HepG2 (cell line): ENCODE data around the gene HDLBP. TPM values are rescaled to one million over a fixed set of nuclear protein-coding genes. Genes with fewer than 3 reads are reported as not detected.
A peak's percentile ranks its signal among the peaks of the same experiment; 100 is the strongest.

Experiments
- BORCS8-MEF2B ChIP-seq: sonication (generic); formaldehyde crosslinking; IDR thresholded peaks from 2 replicates; pipeline ENCODE4 v1.8.0; 2022; ENCODE audit warnings: mild to moderate bottlenecking, missing genetic modification reagents
- CAMTA2 ChIP-seq: sonication (generic); formaldehyde crosslinking; IDR thresholded peaks from 2 replicates; pipeline ENCODE4 v1.4.0; 2020; ENCODE audit warnings: mild to moderate bottlenecking, missing genetic modification reagents, borderline replicate concordance
- MYC ChIP-seq: sonication (generic); formaldehyde crosslinking; IDR thresholded peaks from 2 replicates; pipeline ENCODE4 v1.9.0; 2021; ENCODE audit warnings: missing genetic modification reagents, borderline replicate concordance
- RBM39 ChIP-seq: fragments of 200-400 bp; formaldehyde crosslinking; IDR thresholded peaks from one replicate; pipeline ENCODE4 v1.6.1; 2018; ENCODE audit warnings: antibody characterized with exemption, mild to moderate bottlenecking, low read depth, low read length; ENCODE audit not compliant: poor library complexity, severe bottlenecking
- SOX6 ChIP-seq, 2 experiments: fragments of 450-650 bp in 1 of 2; sonication (generic) in 1 of 2; formaldehyde crosslinking in 1 of 2; IDR thresholded peaks; 2 replicates each; pipeline versions ENCODE4 v1.4.0 to v1.6.1; 2017 to 2020; ENCODE audit warnings: antibody characterized with exemption in 1 of 2, mild to moderate bottlenecking in 1 of 2, missing genetic modification reagents in 1 of 2
- ZMYM3 ChIP-seq: sonication (generic); formaldehyde crosslinking; IDR thresholded peaks from 2 replicates; pipeline ENCODE4 v1.5.1; 2020; ENCODE audit warnings: mild to moderate bottlenecking, missing genetic modification reagents
- ZNF616 ChIP-seq: sonication (generic); formaldehyde crosslinking; IDR thresholded peaks from 2 replicates; pipeline ENCODE4 v1.5.0; 2020; ENCODE audit warnings: low read depth, mild to moderate bottlenecking, missing genetic modification reagents
- ZNF747 ChIP-seq: sonication (generic); formaldehyde crosslinking; IDR thresholded peaks from 2 replicates; pipeline ENCODE4 v1.8.1; 2023; ENCODE audit warnings: missing genetic modification reagents, mild to moderate bottlenecking, borderline replicate concordance
- ZNF781 ChIP-seq: sonication (generic); formaldehyde crosslinking; IDR thresholded peaks from 2 replicates; pipeline ENCODE4 v1.5.1; 2020; ENCODE audit warnings: borderline replicate concordance, mild to moderate bottlenecking, missing genetic modification reagents; ENCODE audit errors: not compliant biosample characterization
- polyA plus RNA-seq, 8 experiments: library from polyadenylated mRNA; depleted of rRNA in 3 of 8; stranded (reverse) in 7 of 8; unstranded in 1 of 8; fragments of >200 nt; fragmentation: Illumina TruSeq in 4 of 8; extraction: Trizol in 4 of 8; gene quantifications; 2 replicates each; pipeline versions ENCODE4 v1.2.1 to v1.2.3, GENCODE V29; 2011 to 2016; ENCODE audit warnings: low read depth in 4 of 8, missing spikeins in 1 of 8, mixed read lengths in 1 of 8; ENCODE audit not compliant: insufficient read depth in 1 of 8
- total RNA-seq, 5 experiments: library from RNA; depleted of rRNA; stranded (reverse); fragments of >200 nt; fragmentation: Illumina TruSeq; extraction: Trizol; gene quantifications; 2 replicates each; pipeline ENCODE4 v1.2.3, GENCODE V29; 2016; ENCODE audit warnings: low read depth in 1 of 5
- TF ChIP-seq, protein P1 (sequence below): sonication (generic); formaldehyde crosslinking; IDR thresholded peaks from 2 replicates; pipeline ENCODE4 v1.4.0; 2020; ENCODE audit warnings: missing genetic modification reagents
- TF ChIP-seq, protein P2 (sequence below): sonication (generic); formaldehyde crosslinking; IDR thresholded peaks from 2 replicates; pipeline ENCODE4 v1.4.0; 2020; ENCODE audit warnings: mild to moderate bottlenecking, low read depth, missing genetic modification reagents
- TF ChIP-seq, protein P3 (sequence below): sonication (generic); formaldehyde crosslinking; IDR thresholded peaks from 2 replicates; pipeline ENCODE4 v1.4.0; 2020; ENCODE audit warnings: low read depth, mild to moderate bottlenecking, missing genetic modification reagents
- TF ChIP-seq, protein P4 (sequence below): sonication (generic); formaldehyde crosslinking; IDR thresholded peaks from 2 replicates; pipeline ENCODE4 v1.5.0; 2020; ENCODE audit warnings: mild to moderate bottlenecking, missing genetic modification reagents
- TF ChIP-seq, protein P5 (sequence below): sonication (generic); formaldehyde crosslinking; IDR thresholded peaks from 2 replicates; pipeline ENCODE4 v1.4.0; 2020; ENCODE audit warnings: missing genetic modification reagents

HDLBP gene
- total and polyA plus RNA-seq, 2 of the 13 experiments (the other 11 are each of a cell fraction or from before 2014, with no cell fraction given), result 464 to 707 TPM

DNA sequence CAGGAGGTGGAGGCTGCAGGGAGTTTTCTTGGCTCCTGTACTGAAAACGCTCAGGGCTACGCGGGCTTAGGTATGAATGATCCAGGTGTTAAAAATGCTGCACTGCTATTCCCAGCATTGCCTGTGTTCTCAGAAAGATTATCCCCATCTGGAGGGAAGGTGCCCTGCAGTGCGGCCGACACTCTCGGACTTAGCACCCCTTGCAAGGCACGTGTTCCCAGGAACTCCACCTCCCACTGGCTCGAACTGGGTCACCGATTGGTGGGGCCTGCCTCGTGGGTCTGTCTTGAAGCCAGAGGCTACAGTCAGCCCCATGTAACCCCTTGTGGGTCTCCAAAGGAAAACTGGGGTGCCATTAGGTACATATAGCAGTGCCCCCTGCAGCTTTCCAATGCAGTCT lies 101.3 kb downstream of the HDLBP start (continued):
- TF ChIP-seq CAMTA2 (CRISPR knock-in tag) (0 out of 2 replicates have a peak, but pooled peaks have one; percentile 2), MYC (CRISPR knock-in tag) (peak; percentile 65; the same call in 1 of the 2 replicates), ZNF781 (CRISPR knock-in tag) (peak; percentile 53), SOX6 (IDR thresholded peaks at IDR 0.05) (no peak), SOX6 (CRISPR knock-in tag; IDR thresholded peaks at IDR 0.05) (0 out of 2 replicates have a peak, but pooled peaks have one; percentile 6), BORCS8-MEF2B (peak; percentile 80), ZNF747 (CRISPR knock-in tag) (0 out of 2 replicates have a peak, but pooled peaks have one; percentile 30), RBM39 (no peak), ZMYM3 (CRISPR knock-in tag) (0 out of 2 replicates have a peak, but pooled peaks have one; percentile 34), ZNF616 (CRISPR knock-in tag) (0 out of 2 replicates have a peak, but pooled peaks have one; percentile 37)
- TF ChIP-seq, protein P1, sequence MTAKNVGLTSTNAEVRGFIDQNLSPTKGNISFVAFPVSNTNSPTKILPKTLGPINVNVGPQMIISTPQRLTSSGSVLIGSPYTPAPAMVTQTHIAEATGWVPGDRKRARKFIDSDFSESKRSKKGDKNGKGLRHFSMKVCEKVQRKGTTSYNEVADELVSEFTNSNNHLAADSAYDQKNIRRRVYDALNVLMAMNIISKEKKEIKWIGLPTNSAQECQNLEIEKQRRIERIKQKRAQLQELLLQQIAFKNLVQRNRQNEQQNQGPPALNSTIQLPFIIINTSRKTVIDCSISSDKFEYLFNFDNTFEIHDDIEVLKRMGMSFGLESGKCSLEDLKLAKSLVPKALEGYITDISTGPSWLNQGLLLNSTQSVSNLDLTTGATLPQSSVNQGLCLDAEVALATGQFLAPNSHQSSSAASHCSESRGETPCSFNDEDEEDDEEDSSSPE (CRISPR knock-in tag), result peak; percentile 77
- TF ChIP-seq, protein P2, sequence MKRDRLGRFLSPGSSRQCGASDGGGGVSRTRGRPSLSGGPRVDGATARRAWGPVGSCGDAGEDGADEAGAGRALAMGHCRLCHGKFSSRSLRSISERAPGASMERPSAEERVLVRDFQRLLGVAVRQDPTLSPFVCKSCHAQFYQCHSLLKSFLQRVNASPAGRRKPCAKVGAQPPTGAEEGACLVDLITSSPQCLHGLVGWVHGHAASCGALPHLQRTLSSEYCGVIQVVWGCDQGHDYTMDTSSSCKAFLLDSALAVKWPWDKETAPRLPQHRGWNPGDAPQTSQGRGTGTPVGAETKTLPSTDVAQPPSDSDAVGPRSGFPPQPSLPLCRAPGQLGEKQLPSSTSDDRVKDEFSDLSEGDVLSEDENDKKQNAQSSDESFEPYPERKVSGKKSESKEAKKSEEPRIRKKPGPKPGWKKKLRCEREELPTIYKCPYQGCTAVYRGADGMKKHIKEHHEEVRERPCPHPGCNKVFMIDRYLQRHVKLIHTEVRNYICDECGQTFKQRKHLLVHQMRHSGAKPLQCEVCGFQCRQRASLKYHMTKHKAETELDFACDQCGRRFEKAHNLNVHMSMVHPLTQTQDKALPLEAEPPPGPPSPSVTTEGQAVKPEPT, result 0 out of 2 replicates have a peak, but pooled peaks have one; percentile 39
- TF ChIP-seq, protein P3, sequence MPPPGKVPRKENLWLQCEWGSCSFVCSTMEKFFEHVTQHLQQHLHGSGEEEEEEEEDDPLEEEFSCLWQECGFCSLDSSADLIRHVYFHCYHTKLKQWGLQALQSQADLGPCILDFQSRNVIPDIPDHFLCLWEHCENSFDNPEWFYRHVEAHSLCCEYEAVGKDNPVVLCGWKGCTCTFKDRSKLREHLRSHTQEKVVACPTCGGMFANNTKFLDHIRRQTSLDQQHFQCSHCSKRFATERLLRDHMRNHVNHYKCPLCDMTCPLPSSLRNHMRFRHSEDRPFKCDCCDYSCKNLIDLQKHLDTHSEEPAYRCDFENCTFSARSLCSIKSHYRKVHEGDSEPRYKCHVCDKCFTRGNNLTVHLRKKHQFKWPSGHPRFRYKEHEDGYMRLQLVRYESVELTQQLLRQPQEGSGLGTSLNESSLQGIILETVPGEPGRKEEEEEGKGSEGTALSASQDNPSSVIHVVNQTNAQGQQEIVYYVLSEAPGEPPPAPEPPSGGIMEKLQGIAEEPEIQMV, result 0 out of 2 replicates have a peak, but pooled peaks have one; percentile 67
- TF ChIP-seq, protein P4, sequence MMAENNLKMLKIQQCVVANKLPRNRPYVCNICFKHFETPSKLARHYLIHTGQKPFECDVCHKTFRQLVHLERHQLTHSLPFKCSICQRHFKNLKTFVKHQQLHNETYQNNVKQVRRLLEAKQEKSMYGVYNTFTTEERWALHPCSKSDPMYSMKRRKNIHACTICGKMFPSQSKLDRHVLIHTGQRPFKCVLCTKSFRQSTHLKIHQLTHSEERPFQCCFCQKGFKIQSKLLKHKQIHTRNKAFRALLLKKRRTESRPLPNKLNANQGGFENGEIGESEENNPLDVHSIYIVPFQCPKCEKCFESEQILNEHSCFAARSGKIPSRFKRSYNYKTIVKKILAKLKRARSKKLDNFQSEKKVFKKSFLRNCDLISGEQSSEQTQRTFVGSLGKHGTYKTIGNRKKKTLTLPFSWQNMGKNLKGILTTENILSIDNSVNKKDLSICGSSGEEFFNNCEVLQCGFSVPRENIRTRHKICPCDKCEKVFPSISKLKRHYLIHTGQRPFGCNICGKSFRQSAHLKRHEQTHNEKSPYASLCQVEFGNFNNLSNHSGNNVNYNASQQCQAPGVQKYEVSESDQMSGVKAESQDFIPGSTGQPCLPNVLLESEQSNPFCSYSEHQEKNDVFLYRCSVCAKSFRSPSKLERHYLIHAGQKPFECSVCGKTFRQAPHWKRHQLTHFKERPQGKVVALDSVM (CRISPR knock-in tag), result peak; percentile 47; the same call in 1 of the 2 replicates
- TF ChIP-seq, protein P5, sequence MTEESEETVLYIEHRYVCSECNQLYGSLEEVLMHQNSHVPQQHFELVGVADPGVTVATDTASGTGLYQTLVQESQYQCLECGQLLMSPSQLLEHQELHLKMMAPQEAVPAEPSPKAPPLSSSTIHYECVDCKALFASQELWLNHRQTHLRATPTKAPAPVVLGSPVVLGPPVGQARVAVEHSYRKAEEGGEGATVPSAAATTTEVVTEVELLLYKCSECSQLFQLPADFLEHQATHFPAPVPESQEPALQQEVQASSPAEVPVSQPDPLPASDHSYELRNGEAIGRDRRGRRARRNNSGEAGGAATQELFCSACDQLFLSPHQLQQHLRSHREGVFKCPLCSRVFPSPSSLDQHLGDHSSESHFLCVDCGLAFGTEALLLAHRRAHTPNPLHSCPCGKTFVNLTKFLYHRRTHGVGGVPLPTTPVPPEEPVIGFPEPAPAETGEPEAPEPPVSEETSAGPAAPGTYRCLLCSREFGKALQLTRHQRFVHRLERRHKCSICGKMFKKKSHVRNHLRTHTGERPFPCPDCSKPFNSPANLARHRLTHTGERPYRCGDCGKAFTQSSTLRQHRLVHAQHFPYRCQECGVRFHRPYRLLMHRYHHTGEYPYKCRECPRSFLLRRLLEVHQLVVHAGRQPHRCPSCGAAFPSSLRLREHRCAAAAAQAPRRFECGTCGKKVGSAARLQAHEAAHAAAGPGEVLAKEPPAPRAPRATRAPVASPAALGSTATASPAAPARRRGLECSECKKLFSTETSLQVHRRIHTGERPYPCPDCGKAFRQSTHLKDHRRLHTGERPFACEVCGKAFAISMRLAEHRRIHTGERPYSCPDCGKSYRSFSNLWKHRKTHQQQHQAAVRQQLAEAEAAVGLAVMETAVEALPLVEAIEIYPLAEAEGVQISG (CRISPR knock-in tag), result peak; percentile 48; the same call in 1 of the 2 replicates
